ENCODE data around the gene KCTD16. TPM values are rescaled to one million over a fixed set of nuclear protein-coding genes. Genes with fewer than 3 reads are reported as not detected.

Gene KCTD16
- total and polyA plus RNA-seq, 8 donors = 0.18 to 0.73 (median 0.35) TPM

DNA sequence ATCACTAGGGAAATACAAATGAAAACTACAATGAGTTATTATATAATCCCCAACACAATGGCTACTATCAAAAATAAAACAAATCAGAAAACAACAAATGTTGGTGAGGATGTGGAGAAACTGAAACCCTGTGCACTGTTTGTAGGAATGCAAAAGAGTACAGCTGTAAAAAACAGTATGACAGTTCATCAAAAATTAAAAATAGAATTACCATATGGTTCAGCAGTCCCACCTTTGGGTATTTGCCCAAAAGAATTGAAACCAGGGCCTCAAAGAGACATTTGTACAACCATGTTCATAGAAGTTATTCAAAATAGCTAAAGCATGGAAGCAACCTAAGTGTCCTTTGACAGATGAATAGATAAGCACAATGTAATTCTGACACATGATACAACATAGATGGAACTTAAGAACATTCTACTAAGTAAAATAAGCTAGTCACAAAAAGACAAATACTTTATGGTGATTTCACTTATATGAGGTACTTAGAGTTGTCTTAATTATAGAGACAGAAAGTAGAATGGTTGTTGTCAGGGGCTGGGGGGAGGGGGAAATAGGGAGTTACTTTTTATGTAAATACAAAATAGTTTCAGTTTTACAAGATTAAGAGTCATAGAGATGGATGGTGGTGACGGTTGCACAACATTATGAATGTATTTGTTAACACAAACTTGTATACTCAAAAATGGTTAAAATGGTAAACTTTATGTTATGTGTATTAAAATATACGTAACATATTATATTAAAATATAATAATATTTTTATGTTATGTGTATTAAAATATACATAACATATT is 102.8 kb downstream of the KCTD16 start:
- H3K27me3 ChIP-seq = no peaks in the 10 kb centered on the region
- H3K4me3 ChIP-seq = no peak overlapping the region
- ATAC-seq (no peak), DNase-seq (no peak)
- intact Hi-C loops (cut with DNase I) = no loop called here
- TF ChIP-seq, protein P1, sequence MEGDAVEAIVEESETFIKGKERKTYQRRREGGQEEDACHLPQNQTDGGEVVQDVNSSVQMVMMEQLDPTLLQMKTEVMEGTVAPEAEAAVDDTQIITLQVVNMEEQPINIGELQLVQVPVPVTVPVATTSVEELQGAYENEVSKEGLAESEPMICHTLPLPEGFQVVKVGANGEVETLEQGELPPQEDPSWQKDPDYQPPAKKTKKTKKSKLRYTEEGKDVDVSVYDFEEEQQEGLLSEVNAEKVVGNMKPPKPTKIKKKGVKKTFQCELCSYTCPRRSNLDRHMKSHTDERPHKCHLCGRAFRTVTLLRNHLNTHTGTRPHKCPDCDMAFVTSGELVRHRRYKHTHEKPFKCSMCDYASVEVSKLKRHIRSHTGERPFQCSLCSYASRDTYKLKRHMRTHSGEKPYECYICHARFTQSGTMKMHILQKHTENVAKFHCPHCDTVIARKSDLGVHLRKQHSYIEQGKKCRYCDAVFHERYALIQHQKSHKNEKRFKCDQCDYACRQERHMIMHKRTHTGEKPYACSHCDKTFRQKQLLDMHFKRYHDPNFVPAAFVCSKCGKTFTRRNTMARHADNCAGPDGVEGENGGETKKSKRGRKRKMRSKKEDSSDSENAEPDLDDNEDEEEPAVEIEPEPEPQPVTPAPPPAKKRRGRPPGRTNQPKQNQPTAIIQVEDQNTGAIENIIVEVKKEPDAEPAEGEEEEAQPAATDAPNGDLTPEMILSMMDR (IDR thresholded peaks at IDR 0.05) = no peak
- H3K9me3 ChIP-seq = peaks cover 0 to 7% of the 10 kb centered on the region in 2 donors
- no peaks in the 10 kb centered on the region for H3K36me3 ChIP-seq
- no peak overlapping the region for H3K27ac ChIP-seq
- H3K4me1 ChIP-seq = no peaks in the 10 kb centered on the region

DNA sequence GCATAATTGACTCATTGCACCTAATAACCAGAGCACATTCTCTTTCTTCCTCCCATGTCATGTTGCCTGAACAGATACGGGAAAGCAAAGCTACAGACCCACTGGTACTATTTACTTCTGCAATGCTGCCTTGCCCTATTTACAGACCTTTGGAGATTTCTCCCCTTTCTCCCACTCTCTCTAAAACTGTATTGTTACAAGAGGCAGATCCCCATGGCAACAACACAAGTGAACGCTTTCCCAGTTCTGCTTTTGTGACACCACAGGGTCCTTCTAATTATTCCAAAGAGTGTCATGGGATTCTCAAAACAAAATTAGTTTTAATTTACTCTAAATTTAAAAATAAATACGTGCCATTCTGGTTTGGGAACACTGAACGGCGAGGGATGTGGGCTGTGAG is 104.7 kb downstream of the KCTD16 start:
- no peak overlapping the region for H3K4me3 ChIP-seq
- no peaks in the 10 kb centered on the region for H3K36me3 ChIP-seq
- H3K27ac ChIP-seq = no peak overlapping the region
- DNase-seq (no peak), ATAC-seq (no peak)
- peaks cover 0 to 7% of the 10 kb centered on the region in 2 donors for H3K9me3 ChIP-seq
- TF ChIP-seq, protein P1 (IDR thresholded peaks at IDR 0.05) = no peak
- intact Hi-C loops (cut with DNase I) = no loop called here
- H3K27me3 ChIP-seq = no peaks in the 10 kb centered on the region
- H3K4me1 ChIP-seq = no peaks in the 10 kb centered on the region

DNA sequence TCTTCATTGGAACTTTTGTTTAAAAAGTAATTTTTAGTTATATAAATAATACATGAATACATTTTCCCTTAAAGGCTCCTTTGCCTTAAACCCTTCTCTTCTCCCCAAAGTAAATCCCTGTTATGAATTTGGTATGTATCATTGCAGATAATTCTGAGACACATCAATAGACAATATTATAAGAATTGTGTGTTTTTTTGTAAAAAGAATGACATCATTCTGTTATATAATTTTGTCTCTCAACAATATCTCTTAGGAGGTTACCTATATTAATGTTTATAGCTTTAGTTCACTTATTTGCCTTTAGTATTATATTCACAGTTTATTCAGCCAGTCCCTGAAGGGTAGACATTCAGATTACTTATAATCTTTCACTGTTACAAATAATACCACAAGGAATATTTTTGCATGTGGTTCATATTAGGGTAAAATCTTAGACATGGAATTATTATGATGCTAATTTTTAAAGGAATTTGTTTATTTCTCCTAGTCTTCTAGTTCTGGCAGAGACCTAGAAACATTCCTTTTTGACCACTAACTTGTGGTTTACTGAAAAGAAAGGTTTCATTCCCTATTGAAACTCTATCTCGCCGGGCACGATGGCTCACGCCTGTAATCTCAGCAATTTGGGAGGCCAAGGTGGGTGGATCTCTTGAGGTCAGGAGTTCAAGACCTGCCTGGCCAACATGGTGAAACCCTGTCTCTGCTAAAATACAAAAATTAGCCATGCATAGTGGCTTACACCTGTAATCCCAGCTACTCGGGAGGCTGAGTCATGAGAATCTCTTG is 105.6 kb downstream of the KCTD16 start:
- Histone ChIP-seq H3K9me3 (peaks cover 0 to 7% of the 10 kb centered on the region in 2 donors), H3K36me3 (no peaks in the 10 kb centered on the region), H3K27ac (no peak overlapping the region), H3K4me3 (no peak overlapping the region), H3K27me3 (no peaks in the 10 kb centered on the region), H3K4me1 (no peaks in the 10 kb centered on the region)
- intact Hi-C loops (cut with DNase I) = no loop called here
- DNase-seq = no peak
- ATAC-seq = no peak
- TF ChIP-seq, protein P1 (IDR thresholded peaks at IDR 0.05) = no peak

DNA sequence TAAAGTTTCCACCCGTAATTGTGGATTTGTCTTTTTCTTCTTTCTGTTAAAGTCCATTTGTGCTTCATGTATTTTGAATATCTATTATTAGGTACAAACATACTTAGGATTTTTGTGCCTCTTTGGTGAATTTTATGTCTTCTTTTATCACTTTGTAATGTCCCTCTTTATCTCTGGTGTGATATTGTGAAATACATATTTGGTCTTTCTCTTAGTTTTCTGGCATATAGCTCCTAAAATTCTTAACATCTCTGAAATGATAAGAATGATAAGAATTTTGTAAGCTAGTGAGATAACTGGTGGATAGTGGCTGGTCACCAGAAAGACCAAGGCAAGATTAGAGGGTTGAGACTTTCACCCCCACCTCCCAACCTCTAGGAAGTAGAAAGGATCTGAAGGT is 111.1 kb downstream of the KCTD16 start:
- Histone ChIP-seq H3K9me3 (no peaks in the 10 kb centered on the region), H3K36me3 (no peaks in the 10 kb centered on the region), H3K27me3 (no peaks in the 10 kb centered on the region), H3K4me3 (no peak overlapping the region), H3K4me1 (no peaks in the 10 kb centered on the region), H3K27ac (no peak overlapping the region)
- ATAC-seq (no peak), DNase-seq (no peak)
- intact Hi-C loops (cut with DNase I) = no loop called here
- TF ChIP-seq, protein P1 (IDR thresholded peaks at IDR 0.05) = no peak

DNA sequence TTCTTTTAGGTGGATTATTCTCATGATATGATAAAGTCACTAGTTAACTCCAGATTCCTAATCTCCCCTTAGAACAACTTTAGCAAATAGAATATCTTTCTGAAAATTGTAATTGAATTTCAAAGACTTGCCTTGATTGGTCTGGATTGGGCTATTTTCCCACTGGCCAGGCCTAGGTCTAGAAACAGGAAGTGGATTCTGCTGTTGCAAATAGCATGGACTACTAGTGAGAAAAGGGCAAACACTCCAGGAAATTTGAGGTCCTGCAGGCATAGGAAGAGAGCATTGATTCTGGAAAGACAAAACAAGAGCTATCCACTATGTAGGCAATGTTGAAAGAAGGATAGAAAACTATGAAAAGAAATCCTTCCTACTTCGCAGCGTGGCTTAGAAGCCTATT is 113.4 kb downstream of the KCTD16 start:
- Histone ChIP-seq H3K27me3 (no peaks in the 10 kb centered on the region), H3K4me3 (no peak overlapping the region), H3K36me3 (no peaks in the 10 kb centered on the region), H3K27ac (no peak overlapping the region), H3K4me1 (no peaks in the 10 kb centered on the region), H3K9me3 (no peaks in the 10 kb centered on the region)
- ATAC-seq (no peak), DNase-seq (no peak)
- TF ChIP-seq, protein P1 (IDR thresholded peaks at IDR 0.05) = no peak
- intact Hi-C loops (cut with DNase I) = no loop called here
